GM23338 (cell line): ENCODE data around the gene CLDN2. TPM values are rescaled to one million over a fixed set of nuclear protein-coding genes. Genes with fewer than 3 reads are reported as not detected.

ENCODE experiments used
- ATAC-seq: fragments of 200-7000 bp; cut with Tn5 transposase; 3 replicates; pipeline ENCODE4 v1.9.1; 2020
- DNase-seq: peaks from one replicate; pipeline ENCODE4 v3.0.0-alpha.2; 2015; ENCODE audit warnings: low spot score
- H2AFZ ChIP-seq: fragments of 200-600 bp; sonication (generic); 2 replicates; pipeline ENCODE4 v1.8.0; 2016; ENCODE audit warnings: antibody characterized with exemption, mild to moderate bottlenecking, moderate library complexity
- H3F3A ChIP-seq: fragments of 200-600 bp; sonication (generic); replicated peaks from 2 replicates; pipeline ENCODE4 v1.8.0; 2017; ENCODE audit warnings: antibody characterized with exemption, mixed run types, low read depth
- H3K27ac ChIP-seq: fragments of 200-600 bp; sonication (generic); 2 replicates; pipeline ENCODE4 v1.6.1; 2016; ENCODE audit warnings: low read depth
- H3K27me3 ChIP-seq: fragments of 200-600 bp; sonication (generic); 2 replicates; pipeline ENCODE4 v1.8.0; 2016; ENCODE audit warnings: mild to moderate bottlenecking, mixed run types, moderate library complexity; ENCODE audit not compliant: insufficient read depth
- H3K36me3 ChIP-seq: fragments of 200-600 bp; sonication (generic); 2 replicates; pipeline ENCODE4 v1.8.0; 2016; ENCODE audit warnings: mild to moderate bottlenecking; ENCODE audit not compliant: insufficient read depth
- H3K4me1 ChIP-seq: fragments of 200-600 bp; sonication (generic); 2 replicates; pipeline ENCODE4 v1.8.0; 2016; ENCODE audit warnings: mild to moderate bottlenecking, moderate library complexity; ENCODE audit not compliant: insufficient read depth
- H3K4me2 ChIP-seq: fragments of 200-600 bp; sonication (generic); 2 replicates; pipeline ENCODE4 v1.7.1; 2017; ENCODE audit warnings: mixed run types
- H3K4me3 ChIP-seq: fragments of 200-600 bp; sonication (generic); 2 replicates; pipeline ENCODE4 v1.6.1; 2016; ENCODE audit warnings: mixed run types
- H3K79me2 ChIP-seq: fragments of 200-600 bp; sonication (generic); replicated peaks from 2 replicates; pipeline ENCODE4 v1.8.0; 2017; ENCODE audit warnings: mild to moderate bottlenecking; ENCODE audit not compliant: insufficient read depth
- H3K9me2 ChIP-seq: fragments of 200-600 bp; sonication (generic); 2 replicates; pipeline ENCODE4 v1.8.0; 2017; ENCODE audit not compliant: insufficient read depth
- H4K20me1 ChIP-seq: fragments of 200-600 bp; sonication (generic); replicated peaks from 2 replicates; pipeline ENCODE4 v1.8.0; 2017; ENCODE audit warnings: mild to moderate bottlenecking; ENCODE audit not compliant: insufficient read depth
- H3K27ac Mint-ChIP-seq: 2 replicates; pipeline ENCODE4 v1.8.0; 2020; ENCODE audit warnings: inconsistent platforms, mild to moderate bottlenecking, moderate library complexity, mixed read lengths
- H3K27me3 Mint-ChIP-seq: 3 replicates; pipeline ENCODE4 v1.8.0; 2022; ENCODE audit warnings: low read depth, mild to moderate bottlenecking, moderate library complexity, mixed read lengths, inconsistent platforms; ENCODE audit not compliant: insufficient read depth, poor library complexity
- H3K36me3 Mint-ChIP-seq: 3 replicates; pipeline ENCODE4 v1.8.0; 2021; ENCODE audit warnings: low read depth, mild to moderate bottlenecking, inconsistent platforms, moderate library complexity, mixed read lengths
- H3K4me1 Mint-ChIP-seq: 3 replicates; pipeline ENCODE4 v1.8.0; 2020; ENCODE audit warnings: mild to moderate bottlenecking, inconsistent platforms, mixed read lengths
- H3K4me3 Mint-ChIP-seq: 3 replicates; pipeline ENCODE4 v1.8.0; 2021; ENCODE audit warnings: moderate library complexity, mild to moderate bottlenecking, inconsistent platforms, mixed read lengths
- H3K9me3 Mint-ChIP-seq: 3 replicates; pipeline ENCODE4 v1.8.0; 2020; ENCODE audit warnings: moderate library complexity, mild to moderate bottlenecking, inconsistent platforms, mixed read lengths
- CREB1 ChIP-seq: fragments of 250-450 bp; sonication (Bioruptor Pico); IDR thresholded peaks from 2 replicates; pipeline ENCODE4 v1.5.0; 2020; ENCODE audit warnings: low read depth, mild to moderate bottlenecking, moderate library complexity
- EZH2phosphoT487 ChIP-seq: fragments of 200-600 bp; sonication (generic); IDR thresholded peaks from one replicate; pipeline ENCODE4 v1.8.1; 2018; ENCODE audit warnings: antibody characterized with exemption; ENCODE audit not compliant: unreplicated experiment
- NANOG ChIP-seq: IDR thresholded peaks from 2 replicates; pipeline ENCODE4 v1.6.1; 2016; ENCODE audit warnings: antibody characterized with exemption, borderline replicate concordance
- POLR2AphosphoS5 ChIP-seq: IDR thresholded peaks from 2 replicates; pipeline ENCODE4 v1.6.1; 2016; ENCODE audit warnings: antibody characterized with exemption, low read depth
- ZNF114 ChIP-seq: fragments of 250-450 bp; sonication (Bioruptor Pico); IDR thresholded peaks from 2 replicates; pipeline ENCODE4 v1.5.0; 2020; ENCODE audit warnings: mild to moderate bottlenecking, moderate library complexity
- ZNF331 ChIP-seq: fragments of 250-450 bp; sonication (Bioruptor Pico); IDR thresholded peaks from 2 replicates; pipeline ENCODE4 v1.5.0; 2020; ENCODE audit warnings: low read depth, mild to moderate bottlenecking, moderate library complexity
- polyA plus RNA-seq: library from polyadenylated mRNA; unstranded; fragments of >200 nt; fragmentation: Nextera tagmentation; extraction: Ambion mirVana; gene quantifications from 2 replicates; pipeline ENCODE4 v1.2.1, GENCODE V29; 2016
- total RNA-seq: library from RNA; depleted of rRNA; stranded (reverse); fragments of >200 nt; shearing (Covaris generic); gene quantifications from 2 replicates; pipeline ENCODE4 v1.2.3, GENCODE V29; 2014
- TF ChIP-seq, protein P1 (sequence below): IDR thresholded peaks from 2 replicates; pipeline ENCODE4 v1.6.1; 2016; ENCODE audit warnings: antibody characterized with exemption
- TF ChIP-seq, protein P2 (sequence below): IDR thresholded peaks from one replicate; pipeline ENCODE4 v1.6.1; 2018; ENCODE audit warnings: antibody characterized with exemption; ENCODE audit not compliant: unreplicated experiment

The CLDN2 gene
- total and polyA plus RNA-seq, 2 experiments from 2014 or later, result not detected

- no peak overlapping the region for H3K4me2 ChIP-seq
- no peak overlapping the region for H3K4me3 ChIP-seq
- H3K36me3 Mint-ChIP-seq, result no peaks in the 10 kb centered on the region
- no peaks in the 10 kb centered on the region for H3K4me1 ChIP-seq
- H3K27me3 ChIP-seq, result no peaks in the 10 kb centered on the region
- DNase-seq (no peak), ATAC-seq (no peak)
- no peaks in the 10 kb centered on the region for H3K9me3 Mint-ChIP-seq
- no peak overlapping the region for H3K27ac Mint-ChIP-seq
- H3K27me3 Mint-ChIP-seq, result no peaks in the 10 kb centered on the region
- no peak overlapping the region for H3K27ac ChIP-seq
- H3K79me2 ChIP-seq, result no peaks in the 10 kb centered on the region
- H3K4me1 Mint-ChIP-seq, result no peaks in the 10 kb centered on the region
- no peak for TF ChIP-seq CREB1 (CRISPR knock-in tag)
- no peak for TF ChIP-seq EZH2phosphoT487
- no peaks in the 10 kb centered on the region for H4K20me1 ChIP-seq
- no peaks in the 10 kb centered on the region for H3K36me3 ChIP-seq
- no peak overlapping the region for H3K4me3 Mint-ChIP-seq
- H3K9me2 ChIP-seq, result no peaks in the 10 kb centered on the region
- no peaks in the 10 kb centered on the region for H3F3A ChIP-seq
- no peak overlapping the region for H2AFZ ChIP-seq
These were observed 15.0 kb downstream of the CLDN2 start for GRCh38 chrX:106935175-106935574.

GRCh38 chrX:106936246-106936645, 16.0 kb downstream of the CLDN2 start:
- Histone ChIP-seq H3K9me2 (no peaks in the 10 kb centered on the region), H3K27me3 (no peaks in the 10 kb centered on the region), H3F3A (no peaks in the 10 kb centered on the region), H3K79me2 (no peaks in the 10 kb centered on the region), H3K4me3 (no peak overlapping the region), H2AFZ (no peak overlapping the region), H3K27ac (no peak overlapping the region), H3K36me3 (no peaks in the 10 kb centered on the region), H3K4me1 (no peaks in the 10 kb centered on the region), H4K20me1 (no peaks in the 10 kb centered on the region), H3K4me2 (no peak overlapping the region)
- Mint-ChIP-seq H3K36me3 (no peaks in the 10 kb centered on the region), H3K27ac (no peak overlapping the region), H3K4me3 (no peak overlapping the region), H3K9me3 (no peaks in the 10 kb centered on the region), H3K27me3 (no peaks in the 10 kb centered on the region), H3K4me1 (no peaks in the 10 kb centered on the region)
- ATAC-seq (no peak), DNase-seq (no peak)
- no peak for TF ChIP-seq NANOG
- TF ChIP-seq ZNF331 (CRISPR knock-in tag), result no peak
- no peak for TF ChIP-seq POLR2AphosphoS5
- TF ChIP-seq, protein P1, sequence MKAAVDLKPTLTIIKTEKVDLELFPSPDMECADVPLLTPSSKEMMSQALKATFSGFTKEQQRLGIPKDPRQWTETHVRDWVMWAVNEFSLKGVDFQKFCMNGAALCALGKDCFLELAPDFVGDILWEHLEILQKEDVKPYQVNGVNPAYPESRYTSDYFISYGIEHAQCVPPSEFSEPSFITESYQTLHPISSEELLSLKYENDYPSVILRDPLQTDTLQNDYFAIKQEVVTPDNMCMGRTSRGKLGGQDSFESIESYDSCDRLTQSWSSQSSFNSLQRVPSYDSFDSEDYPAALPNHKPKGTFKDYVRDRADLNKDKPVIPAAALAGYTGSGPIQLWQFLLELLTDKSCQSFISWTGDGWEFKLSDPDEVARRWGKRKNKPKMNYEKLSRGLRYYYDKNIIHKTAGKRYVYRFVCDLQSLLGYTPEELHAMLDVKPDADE, result no peak
- TF ChIP-seq ZNF114 (CRISPR knock-in tag), result no peak
- TF ChIP-seq, protein P2, sequence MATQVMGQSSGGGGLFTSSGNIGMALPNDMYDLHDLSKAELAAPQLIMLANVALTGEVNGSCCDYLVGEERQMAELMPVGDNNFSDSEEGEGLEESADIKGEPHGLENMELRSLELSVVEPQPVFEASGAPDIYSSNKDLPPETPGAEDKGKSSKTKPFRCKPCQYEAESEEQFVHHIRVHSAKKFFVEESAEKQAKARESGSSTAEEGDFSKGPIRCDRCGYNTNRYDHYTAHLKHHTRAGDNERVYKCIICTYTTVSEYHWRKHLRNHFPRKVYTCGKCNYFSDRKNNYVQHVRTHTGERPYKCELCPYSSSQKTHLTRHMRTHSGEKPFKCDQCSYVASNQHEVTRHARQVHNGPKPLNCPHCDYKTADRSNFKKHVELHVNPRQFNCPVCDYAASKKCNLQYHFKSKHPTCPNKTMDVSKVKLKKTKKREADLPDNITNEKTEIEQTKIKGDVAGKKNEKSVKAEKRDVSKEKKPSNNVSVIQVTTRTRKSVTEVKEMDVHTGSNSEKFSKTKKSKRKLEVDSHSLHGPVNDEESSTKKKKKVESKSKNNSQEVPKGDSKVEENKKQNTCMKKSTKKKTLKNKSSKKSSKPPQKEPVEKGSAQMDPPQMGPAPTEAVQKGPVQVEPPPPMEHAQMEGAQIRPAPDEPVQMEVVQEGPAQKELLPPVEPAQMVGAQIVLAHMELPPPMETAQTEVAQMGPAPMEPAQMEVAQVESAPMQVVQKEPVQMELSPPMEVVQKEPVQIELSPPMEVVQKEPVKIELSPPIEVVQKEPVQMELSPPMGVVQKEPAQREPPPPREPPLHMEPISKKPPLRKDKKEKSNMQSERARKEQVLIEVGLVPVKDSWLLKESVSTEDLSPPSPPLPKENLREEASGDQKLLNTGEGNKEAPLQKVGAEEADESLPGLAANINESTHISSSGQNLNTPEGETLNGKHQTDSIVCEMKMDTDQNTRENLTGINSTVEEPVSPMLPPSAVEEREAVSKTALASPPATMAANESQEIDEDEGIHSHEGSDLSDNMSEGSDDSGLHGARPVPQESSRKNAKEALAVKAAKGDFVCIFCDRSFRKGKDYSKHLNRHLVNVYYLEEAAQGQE, result no peak
- TF ChIP-seq EZH2phosphoT487, result no peak
- TF ChIP-seq CREB1 (CRISPR knock-in tag), result no peak
